Fibroblast of pulmonary artery (primary cell): Measurements from ENCODE around the gene SMURF2.
A peak's percentile ranks its signal among the peaks of the same experiment; 100 is the strongest.

Experiments used
- DNase-seq: peaks from one replicate; pipeline ENCODE4 v3.0.0-alpha.2; 2010; ENCODE audit warnings: low read depth
- H3K4me3 ChIP-seq: replicated peaks from 2 replicates; pipeline ENCODE4 v1.5.1; 2011; ENCODE audit warnings: low read depth, mild to moderate bottlenecking, control low read depth, low read length, moderate library complexity
- TF ChIP-seq, protein P1 (sequence below): IDR thresholded peaks from 2 replicates; pipeline ENCODE4 v1.5.1; 2011; ENCODE audit warnings: mild to moderate bottlenecking, control low read depth, low read length, inconsistent platforms; ENCODE audit errors: missing control alignments

The SMURF2 gene

DNA sequence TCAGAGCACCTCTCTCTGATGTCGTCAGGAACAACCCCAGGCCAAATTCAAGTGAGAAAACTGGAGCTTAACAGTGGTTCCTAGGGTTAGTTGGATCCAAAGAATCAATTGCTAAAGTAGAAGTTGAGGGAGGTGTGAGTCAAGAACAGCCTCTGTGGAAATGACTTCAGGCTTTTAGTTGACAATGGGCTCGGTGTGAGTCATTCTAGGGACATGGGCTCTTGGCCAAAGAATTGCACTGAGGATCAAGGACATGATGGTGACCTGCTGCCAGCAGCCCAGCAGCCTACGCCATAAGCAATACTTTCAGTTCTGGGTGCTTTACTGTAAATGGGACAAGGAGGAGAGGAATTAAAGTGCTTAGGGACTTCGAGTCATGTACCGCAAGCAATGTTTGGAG is 32.1 kb upstream of the SMURF2 start:
- TF ChIP-seq, protein P1, sequence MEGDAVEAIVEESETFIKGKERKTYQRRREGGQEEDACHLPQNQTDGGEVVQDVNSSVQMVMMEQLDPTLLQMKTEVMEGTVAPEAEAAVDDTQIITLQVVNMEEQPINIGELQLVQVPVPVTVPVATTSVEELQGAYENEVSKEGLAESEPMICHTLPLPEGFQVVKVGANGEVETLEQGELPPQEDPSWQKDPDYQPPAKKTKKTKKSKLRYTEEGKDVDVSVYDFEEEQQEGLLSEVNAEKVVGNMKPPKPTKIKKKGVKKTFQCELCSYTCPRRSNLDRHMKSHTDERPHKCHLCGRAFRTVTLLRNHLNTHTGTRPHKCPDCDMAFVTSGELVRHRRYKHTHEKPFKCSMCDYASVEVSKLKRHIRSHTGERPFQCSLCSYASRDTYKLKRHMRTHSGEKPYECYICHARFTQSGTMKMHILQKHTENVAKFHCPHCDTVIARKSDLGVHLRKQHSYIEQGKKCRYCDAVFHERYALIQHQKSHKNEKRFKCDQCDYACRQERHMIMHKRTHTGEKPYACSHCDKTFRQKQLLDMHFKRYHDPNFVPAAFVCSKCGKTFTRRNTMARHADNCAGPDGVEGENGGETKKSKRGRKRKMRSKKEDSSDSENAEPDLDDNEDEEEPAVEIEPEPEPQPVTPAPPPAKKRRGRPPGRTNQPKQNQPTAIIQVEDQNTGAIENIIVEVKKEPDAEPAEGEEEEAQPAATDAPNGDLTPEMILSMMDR = no peak
- H3K4me3 ChIP-seq = no peak overlapping the region
- DNase-seq = peak; percentile 79

DNA sequence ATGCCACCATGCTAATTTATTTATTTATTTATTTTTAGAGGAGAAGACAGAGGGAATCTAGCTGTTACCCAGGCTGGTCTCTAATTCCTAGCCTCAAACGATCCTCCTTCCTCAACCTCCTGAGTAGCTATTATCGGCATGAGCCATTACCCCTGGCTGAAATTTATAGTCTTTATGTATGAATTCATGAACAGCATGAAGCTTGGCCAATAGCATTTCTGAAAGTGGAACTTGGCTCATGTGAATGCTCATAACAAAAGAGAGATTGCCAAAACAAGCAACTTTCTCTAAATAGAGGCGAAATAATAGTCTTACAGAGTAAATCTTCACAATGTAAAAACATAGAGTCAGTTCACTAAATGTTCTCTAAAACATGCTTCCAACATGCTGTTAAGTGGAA is 30.1 kb upstream of the SMURF2 start:
- TF ChIP-seq, protein P1 = no peak
- H3K4me3 ChIP-seq = no peak overlapping the region
- DNase-seq = peak; percentile 30

DNA sequence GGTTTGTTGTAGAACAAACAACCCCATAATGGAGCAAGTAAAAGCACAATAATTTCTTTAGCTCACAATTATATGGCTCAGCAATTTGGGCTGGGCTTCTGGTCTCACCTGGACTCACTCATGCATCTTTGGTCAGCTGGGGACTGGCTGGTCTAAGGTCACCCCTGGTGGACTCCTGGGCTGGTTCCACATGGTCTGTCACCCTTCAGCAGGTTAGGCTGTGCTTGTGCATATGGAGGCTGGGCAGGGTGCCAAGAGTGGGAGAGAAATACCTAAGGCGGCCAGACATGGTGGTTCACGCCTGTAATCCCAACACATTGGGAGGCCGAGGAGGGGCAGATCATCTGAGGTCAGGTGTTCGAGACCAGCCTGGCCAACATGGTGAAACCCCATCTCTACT is 27.0 kb upstream of the SMURF2 start:
- DNase-seq = no peak
- TF ChIP-seq, protein P1 = no peak
- no peak overlapping the region for H3K4me3 ChIP-seq

DNA sequence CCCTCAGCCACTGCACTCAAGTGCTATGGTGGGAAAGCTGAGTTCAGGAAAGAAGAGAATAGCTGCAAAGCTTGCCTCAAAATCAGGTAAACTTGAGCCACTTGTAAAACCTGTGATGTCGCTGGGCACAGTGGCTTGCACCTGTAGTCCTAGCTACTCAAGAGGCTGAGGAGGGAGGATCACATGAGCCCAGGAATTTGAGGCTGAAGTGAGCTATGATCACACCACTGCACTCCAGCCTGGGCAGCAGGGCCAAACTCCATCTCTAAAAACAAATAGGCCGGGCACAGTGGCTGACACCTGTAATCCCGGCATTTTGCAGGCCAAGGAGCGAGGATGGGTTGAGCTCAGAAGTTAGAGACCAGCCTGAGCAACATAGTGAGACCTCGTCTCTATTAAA is 26.4 kb upstream of the SMURF2 start:
- H3K4me3 ChIP-seq = no peak overlapping the region
- TF ChIP-seq, protein P1 = no peak
- DNase-seq = no peak

- DNase-seq = peak; percentile 42
- TF ChIP-seq, protein P1 = no peak
- no peak overlapping the region for H3K4me3 ChIP-seq
Measured at GRCh38 chr17:64687961-64688360, 25.9 kb upstream of the SMURF2 start.

- no peak overlapping the region for H3K4me3 ChIP-seq
- no peak for DNase-seq
- TF ChIP-seq, protein P1 = no peak
Measured at GRCh38 chr17:64687376-64687775, 25.3 kb upstream of the SMURF2 start.

DNA sequence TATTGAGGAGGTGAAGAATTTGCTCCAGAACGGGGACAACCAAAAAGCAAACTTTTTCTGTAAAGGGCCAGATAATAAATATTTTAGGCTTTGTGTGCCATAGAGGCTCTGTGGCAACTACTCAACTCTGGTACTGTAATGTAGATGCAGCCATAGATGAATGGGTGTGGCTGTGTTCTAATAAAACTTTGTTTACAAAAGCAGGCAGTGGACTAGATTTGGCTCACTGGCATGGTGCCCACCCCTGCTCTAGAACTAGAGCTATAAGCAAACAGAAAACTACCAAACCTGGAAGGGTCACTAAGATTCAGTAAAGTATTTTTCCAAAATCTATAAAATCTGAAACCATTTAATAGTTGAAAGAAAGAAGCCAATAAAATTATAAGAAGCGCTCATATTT is 24.6 kb upstream of the SMURF2 start:
- no peak overlapping the region for H3K4me3 ChIP-seq
- TF ChIP-seq, protein P1 = no peak
- DNase-seq = no peak
